ENCODE results near the gene INSR. TPM values are rescaled to one million over a fixed set of nuclear protein-coding genes. Genes with fewer than 3 reads are reported as not detected.

The INSR gene
- total and polyA plus RNA-seq, 10 of the 15 experiments (the other 5 are each of a cell fraction or from before 2014, with no cell fraction given), result 4.2 to 34.9 (median 13.6) TPM

Other genes with a start within 250 kb of the INSR start
Only the 7 nearest of the 8 such genes appear.
- not detected in 2 replicates for gene MBD3L3, start 235.7 kb downstream of the INSR start, total RNA-seq (2014; rRNA removed)
- gene MBD3L3, start 235.7 kb downstream of the INSR start, total RNA-seq (2014; rRNA removed; fragmentation: Illumina TruSeq; extraction: Trizol), result not detected in 2 replicates
- not detected in 2 replicates for gene MBD3L3, start 235.7 kb downstream of the INSR start, total RNA-seq (2021)
- gene MBD3L3, start 235.7 kb downstream of the INSR start, polyA plus RNA-seq (2011; rRNA removed), result not detected in 2 replicates
- gene MBD3L3, start 235.7 kb downstream of the INSR start, polyA plus RNA-seq (2014; fragmentation: Illumina TruSeq; extraction: Trizol), result not detected in 2 replicates
- not detected for gene MBD3L3, start 235.7 kb downstream of the INSR start, polyA plus RNA-seq (2014; fragmentation: Nextera tagmentation; extraction: Ambion mirVana)
- gene MBD3L3, start 235.7 kb downstream of the INSR start, polyA plus RNA-seq (2014; rRNA removed), result not detected in 2 replicates
- gene MBD3L3, start 235.7 kb downstream of the INSR start, polyA plus RNA-seq (2016; fragmentation: Nextera tagmentation; extraction: Ambion mirVana), result not detected
- 11.0 and 12.4 TPM in 2 replicates for gene ZNF557, start 224.7 kb downstream of the INSR start, total RNA-seq (2014; rRNA removed)
- 10.9 and 11.4 TPM in 2 replicates for gene ZNF557, start 224.7 kb downstream of the INSR start, total RNA-seq (2014; rRNA removed; fragmentation: Illumina TruSeq; extraction: Trizol)
- gene ZNF557, start 224.7 kb downstream of the INSR start, total RNA-seq (2021), result 10.7 and 12.1 TPM in 2 replicates
- 10.4 and 11.8 TPM in 2 replicates for gene ZNF557, start 224.7 kb downstream of the INSR start, polyA plus RNA-seq (2011; rRNA removed)
- 4.8 and 5.0 TPM in 2 replicates for gene ZNF557, start 224.7 kb downstream of the INSR start, polyA plus RNA-seq (2014; fragmentation: Illumina TruSeq; extraction: Trizol)
- 1 to 10 TPM; 5.0 to 5.5 TPM for gene ZNF557, start 224.7 kb downstream of the INSR start, polyA plus RNA-seq (2014; fragmentation: Nextera tagmentation; extraction: Ambion mirVana)
- 3.8 and 3.9 TPM in 2 replicates for gene ZNF557, start 224.7 kb downstream of the INSR start, polyA plus RNA-seq (2014; rRNA removed)
- gene ZNF557, start 224.7 kb downstream of the INSR start, polyA plus RNA-seq (2016; fragmentation: Nextera tagmentation; extraction: Ambion mirVana), result 1 to 10 TPM; 8.1 to 10.0 TPM
- gene ARHGEF18, start 54.5 kb upstream of the INSR start, total RNA-seq (2014; rRNA removed), result 26.9 and 31.1 TPM in 2 replicates
- gene ARHGEF18, start 54.5 kb upstream of the INSR start, total RNA-seq (2014; rRNA removed; fragmentation: Illumina TruSeq; extraction: Trizol), result 8.8 and 8.9 TPM in 2 replicates
- 32.3 and 37.3 TPM in 2 replicates for gene ARHGEF18, start 54.5 kb upstream of the INSR start, total RNA-seq (2021)
- 7.0 and 8.9 TPM in 2 replicates for gene ARHGEF18, start 54.5 kb upstream of the INSR start, polyA plus RNA-seq (2011; rRNA removed)
- gene ARHGEF18, start 54.5 kb upstream of the INSR start, polyA plus RNA-seq (2014; fragmentation: Illumina TruSeq; extraction: Trizol), result 1.2 and 6.6 TPM in 2 replicates
- under 1 TPM; 0.31 to 0.57 TPM for gene ARHGEF18, start 54.5 kb upstream of the INSR start, polyA plus RNA-seq (2014; fragmentation: Nextera tagmentation; extraction: Ambion mirVana)
- 23.3 and 27.6 TPM in 2 replicates for gene ARHGEF18, start 54.5 kb upstream of the INSR start, polyA plus RNA-seq (2014; rRNA removed)
- 10 to 100 TPM; 17.9 to 19.9 TPM for gene ARHGEF18, start 54.5 kb upstream of the INSR start, polyA plus RNA-seq (2016; fragmentation: Nextera tagmentation; extraction: Ambion mirVana)
- gene PEX11G, start 194.6 kb upstream of the INSR start, total RNA-seq (2014; rRNA removed), result 0.73 and 0.82 TPM in 2 replicates
- 0.40 and 0.51 TPM in 2 replicates for gene PEX11G, start 194.6 kb upstream of the INSR start, total RNA-seq (2014; rRNA removed; fragmentation: Illumina TruSeq; extraction: Trizol)
- gene PEX11G, start 194.6 kb upstream of the INSR start, total RNA-seq (2021), result 1.0 and 1.8 TPM in 2 replicates
- 0.19 and 0.29 TPM in 2 replicates for gene PEX11G, start 194.6 kb upstream of the INSR start, polyA plus RNA-seq (2011; rRNA removed)
- 0.38 TPM in 1 of 2 replicates, not detected in the other for gene PEX11G, start 194.6 kb upstream of the INSR start, polyA plus RNA-seq (2014; fragmentation: Illumina TruSeq; extraction: Trizol)
- gene PEX11G, start 194.6 kb upstream of the INSR start, polyA plus RNA-seq (2014; fragmentation: Nextera tagmentation; extraction: Ambion mirVana), result under 1 TPM in 1 of 2 experiments, not detected in 1; 0.05 TPM
- 1.2 and 1.6 TPM in 2 replicates for gene PEX11G, start 194.6 kb upstream of the INSR start, polyA plus RNA-seq (2014; rRNA removed)
- gene PEX11G, start 194.6 kb upstream of the INSR start, polyA plus RNA-seq (2016; fragmentation: Nextera tagmentation; extraction: Ambion mirVana), result 1 to 10 TPM; 1.5 to 1.7 TPM
- gene ZNF358, start 221.7 kb upstream of the INSR start, total RNA-seq (2014; rRNA removed), result 2.1 and 3.0 TPM in 2 replicates
- gene ZNF358, start 221.7 kb upstream of the INSR start, total RNA-seq (2014; rRNA removed; fragmentation: Illumina TruSeq; extraction: Trizol), result 1.8 and 1.9 TPM in 2 replicates
- 4.9 and 6.3 TPM in 2 replicates for gene ZNF358, start 221.7 kb upstream of the INSR start, total RNA-seq (2021)
- gene ZNF358, start 221.7 kb upstream of the INSR start, polyA plus RNA-seq (2011; rRNA removed), result 0.13 and 0.50 TPM in 2 replicates
- 4.1 and 5.5 TPM in 2 replicates for gene ZNF358, start 221.7 kb upstream of the INSR start, polyA plus RNA-seq (2014; fragmentation: Illumina TruSeq; extraction: Trizol)
- gene ZNF358, start 221.7 kb upstream of the INSR start, polyA plus RNA-seq (2014; fragmentation: Nextera tagmentation; extraction: Ambion mirVana), result under 1 TPM in 1 of 2 experiments, not detected in 1; 0.09 TPM
- 2.2 and 4.0 TPM in 2 replicates for gene ZNF358, start 221.7 kb upstream of the INSR start, polyA plus RNA-seq (2014; rRNA removed)
- gene ZNF358, start 221.7 kb upstream of the INSR start, polyA plus RNA-seq (2016; fragmentation: Nextera tagmentation; extraction: Ambion mirVana), result under 1 TPM; 0.59 to 0.96 TPM
- 2.2 and 2.8 TPM in 2 replicates for gene MCOLN1, start 228.2 kb upstream of the INSR start, total RNA-seq (2014; rRNA removed)
- gene MCOLN1, start 228.2 kb upstream of the INSR start, total RNA-seq (2014; rRNA removed; fragmentation: Illumina TruSeq; extraction: Trizol), result 2.3 and 3.0 TPM in 2 replicates
- 10.9 and 13.9 TPM in 2 replicates for gene MCOLN1, start 228.2 kb upstream of the INSR start, total RNA-seq (2021)
- 2.8 and 6.0 TPM in 2 replicates for gene MCOLN1, start 228.2 kb upstream of the INSR start, polyA plus RNA-seq (2011; rRNA removed)
- gene MCOLN1, start 228.2 kb upstream of the INSR start, polyA plus RNA-seq (2014; fragmentation: Illumina TruSeq; extraction: Trizol), result 1.9 and 3.7 TPM in 2 replicates
- 1 to 10 TPM in 1 of 2 experiments, under 1 TPM in 1; 0.42 to 1.4 TPM for gene MCOLN1, start 228.2 kb upstream of the INSR start, polyA plus RNA-seq (2014; fragmentation: Nextera tagmentation; extraction: Ambion mirVana)
- gene MCOLN1, start 228.2 kb upstream of the INSR start, polyA plus RNA-seq (2014; rRNA removed), result 13.6 and 15.6 TPM in 2 replicates
- 10 to 100 TPM; 12.4 to 14.4 TPM for gene MCOLN1, start 228.2 kb upstream of the INSR start, polyA plus RNA-seq (2016; fragmentation: Nextera tagmentation; extraction: Ambion mirVana)
- 47.9 and 56.8 TPM in 2 replicates for gene PNPLA6, start 241.3 kb upstream of the INSR start, total RNA-seq (2014; rRNA removed)
- gene PNPLA6, start 241.3 kb upstream of the INSR start, total RNA-seq (2014; rRNA removed; fragmentation: Illumina TruSeq; extraction: Trizol), result 18.7 and 19.2 TPM in 2 replicates
- gene PNPLA6, start 241.3 kb upstream of the INSR start, total RNA-seq (2021), result 105 and 113 TPM in 2 replicates
- 9.2 and 16.3 TPM in 2 replicates for gene PNPLA6, start 241.3 kb upstream of the INSR start, polyA plus RNA-seq (2011; rRNA removed)
- 9.4 and 23.2 TPM in 2 replicates for gene PNPLA6, start 241.3 kb upstream of the INSR start, polyA plus RNA-seq (2014; fragmentation: Illumina TruSeq; extraction: Trizol)
- gene PNPLA6, start 241.3 kb upstream of the INSR start, polyA plus RNA-seq (2014; fragmentation: Nextera tagmentation; extraction: Ambion mirVana), result 1 to 10 TPM in 1 of 2 experiments, under 1 TPM in 1; 0.95 to 8.4 TPM
- 67.9 and 72.2 TPM in 2 replicates for gene PNPLA6, start 241.3 kb upstream of the INSR start, polyA plus RNA-seq (2014; rRNA removed)
- 10 to 100 TPM; 64.7 to 65.3 TPM for gene PNPLA6, start 241.3 kb upstream of the INSR start, polyA plus RNA-seq (2016; fragmentation: Nextera tagmentation; extraction: Ambion mirVana)

Measured in GM12878 (cell line).